Endothelial cell of umbilical vein (primary cell): Measurements from ENCODE around the gene MESD. TPM values are rescaled to one million over a fixed set of nuclear protein-coding genes. Genes with fewer than 3 reads are reported as not detected.

Experiments
- BruUV-seq: library from RNA; stranded (reverse); fragments of 400-500 nt; replicated peaks from 2 replicates; lab custom pipeline; 2021; lab: Mats Ljungman, UMichigan
- CTCF ChIA-PET: fragments of 300-600, 350-600 bp; sonication (Branson Sonifier 250); formaldehyde crosslinking; loops from one replicate; lab custom pipeline; 2021; ENCODE audit warnings: antibody characterized with exemption, inconsistent platforms; lab: Charles Lee
- POLR2A ChIA-PET: fragments of 300-600, 350-600 bp; sonication (Branson Sonifier 250); formaldehyde crosslinking; loops from one replicate; lab custom pipeline; 2021; ENCODE audit warnings: antibody characterized with exemption, inconsistent platforms; lab: Charles Lee
- DNase-seq: peaks from one replicate; pipeline ENCODE4 v3.0.0-alpha.2; 2011; ENCODE audit warnings: low read depth, low spot score
- FAIRE-seq: peaks from 2 replicates; lab custom pipeline; 2011; peaks lifted over from hg19 to GRCh38; lab: Jason Lieb, UNC
- H2AFZ ChIP-seq: 2 replicates; pipeline ENCODE4 v1.6.0; 2012; ENCODE audit warnings: low read depth, low read length, control low read depth, inconsistent platforms
- H3K27ac ChIP-seq: 2 replicates; pipeline ENCODE4 v1.5.1; 2011; ENCODE audit warnings: low read depth, mild to moderate bottlenecking, control low read depth, low read length, moderate library complexity; ENCODE audit not compliant: insufficient read depth
- H3K27me3 ChIP-seq, 2 experiments: 2 replicates each; pipeline versions ENCODE4 v1.6.0 to v1.6.1; 2011; ENCODE audit warnings: low read length in 2 of 2, mixed read lengths in 1 of 2; ENCODE audit not compliant: control insufficient read depth in 2 of 2, insufficient read depth in 2 of 2
- H3K36me3 ChIP-seq, 2 experiments: 2 replicates in 1 of 2; 3 replicates in 1 of 2; pipeline ENCODE4 v1.5.1; 2011; ENCODE audit warnings: low read length in 2 of 2, mild to moderate bottlenecking in 1 of 2, moderate library complexity in 1 of 2; ENCODE audit not compliant: control insufficient read depth in 2 of 2, insufficient read depth in 2 of 2; ENCODE audit errors: extremely low read depth in 1 of 2
- H3K4me1 ChIP-seq: 3 replicates; pipeline ENCODE4 v1.5.1; 2011; ENCODE audit warnings: mild to moderate bottlenecking, low read length; ENCODE audit not compliant: control insufficient read depth, insufficient read depth; ENCODE audit errors: extremely low read depth
- H3K4me2 ChIP-seq: 2 replicates; pipeline ENCODE4 v1.6.1; 2011; ENCODE audit warnings: low read length, control low read depth, mixed read lengths; ENCODE audit not compliant: insufficient read depth
- H3K4me3 ChIP-seq, 3 experiments: fragments of 200-600 bp in 1 of 3; sonication (generic), shearing (Covaris generic) in 1 of 3; replicated peaks in 1 of 3; 2 replicates each; pipeline ENCODE4 v1.5.1; 2011 to 2016; ENCODE audit warnings: control low read depth in 3 of 3, low read length in 3 of 3, mild to moderate bottlenecking in 2 of 3, inconsistent platforms in 1 of 3, low read depth in 1 of 3, moderate library complexity in 1 of 3; ENCODE audit not compliant: insufficient read depth in 1 of 3
- H3K79me2 ChIP-seq: 2 replicates; pipeline ENCODE4 v1.6.0; 2012; ENCODE audit warnings: low read length, inconsistent platforms; ENCODE audit not compliant: control insufficient read depth, insufficient read depth
- H3K9ac ChIP-seq: replicated peaks from 2 replicates; pipeline ENCODE3; 2011; ENCODE audit warnings: low read length, control low read depth; ENCODE audit not compliant: insufficient read depth; ENCODE audit errors: extremely low read depth
- H3K9me1 ChIP-seq: replicated peaks from 3 replicates; pipeline ENCODE4 v1.6.0; 2011; ENCODE audit warnings: mild to moderate bottlenecking, low read length; ENCODE audit not compliant: control insufficient read depth, insufficient read depth; ENCODE audit errors: extremely low read depth
- H3K9me3 ChIP-seq: replicated peaks from 2 replicates; pipeline ENCODE4 v1.5.1; 2012; ENCODE audit warnings: low read length, inconsistent platforms; ENCODE audit not compliant: control insufficient read depth, insufficient read depth
- H4K20me1 ChIP-seq: replicated peaks from 2 replicates; pipeline ENCODE3; 2011; ENCODE audit warnings: mild to moderate bottlenecking, low read length; ENCODE audit not compliant: control insufficient read depth, insufficient read depth; ENCODE audit errors: extremely low read depth
- EZH2 ChIP-seq: IDR thresholded peaks from 2 replicates; pipeline ENCODE4 v1.6.1; 2012; ENCODE audit warnings: borderline replicate concordance, low read depth, mild to moderate bottlenecking, moderate library complexity, low read length, inconsistent platforms; ENCODE audit not compliant: severe bottlenecking
- GATA2 ChIP-seq: IDR thresholded peaks from 2 replicates; pipeline ENCODE4 v1.7.0; 2011; ENCODE audit warnings: low read depth, mild to moderate bottlenecking, moderate library complexity, mixed read lengths, low read length; ENCODE audit not compliant: insufficient read length, insufficient read depth
- JUN ChIP-seq: IDR thresholded peaks from 2 replicates; pipeline ENCODE4 v1.6.1; 2011; ENCODE audit warnings: borderline replicate concordance, low read depth; ENCODE audit not compliant: insufficient read length, insufficient read depth
- POLR2A ChIP-seq: IDR thresholded peaks from 2 replicates; pipeline ENCODE4 v1.6.1; 2012; ENCODE audit warnings: low read depth, mild to moderate bottlenecking, control low read depth, low read length
- dilution Hi-C: fragments of 300-500 bp; cut with MboI; formaldehyde crosslinking; loops from one replicate; pipeline ENCODE4 v1.15.0; 2019; ENCODE audit warnings: low sequenced_read_pairs; ENCODE audit not compliant: extremely low pct_ligation_motif_present
- intact Hi-C: fragments of 100-400 bp; cut with micrococcal nuclease; formaldehyde crosslinking; loops from one replicate; pipeline ENCODE4 v1.10.0; 2022
- polyA plus RNA-seq, 4 experiments: library from polyadenylated mRNA; depleted of rRNA in 3 of 4; stranded (reverse) in 3 of 4; unstranded in 1 of 4; fragments of >200 nt; gene quantifications; 2 replicates each; pipeline versions ENCODE4 v1.2.1 to v1.2.3, GENCODE V29; 2011 to 2012; ENCODE audit warnings: missing spikeins in 1 of 4
- total RNA-seq: library from RNA; stranded (reverse); gene quantifications from 2 replicates; pipeline ENCODE4 v1.2.3, GENCODE V29; 2021
- TF ChIP-seq, protein P1 (sequence below), 2 donors: IDR thresholded peaks; 1 replicate in 1 of 2; 2 replicates in 1 of 2; pipeline ENCODE4 v1.5.1; 2011; ENCODE audit warnings: low read length in 2 of 2, mild to moderate bottlenecking in 2 of 2, moderate library complexity in 2 of 2, control low read depth in 1 of 2, inconsistent platforms in 1 of 2, low read depth in 1 of 2; ENCODE audit not compliant: insufficient read depth in 1 of 2; ENCODE audit errors: extremely low read depth in 1 of 2
- TF ChIP-seq, protein P2 (sequence below): IDR thresholded peaks from 2 replicates; pipeline ENCODE4 v1.6.1; 2011; ENCODE audit not compliant: insufficient read depth, insufficient read length

The MESD gene
- total and polyA plus RNA-seq, 2 donors (not counting 3 experiments of a cell fraction or from before 2014, with no cell fraction given), result 12.8 to 30.5 TPM

DNA sequence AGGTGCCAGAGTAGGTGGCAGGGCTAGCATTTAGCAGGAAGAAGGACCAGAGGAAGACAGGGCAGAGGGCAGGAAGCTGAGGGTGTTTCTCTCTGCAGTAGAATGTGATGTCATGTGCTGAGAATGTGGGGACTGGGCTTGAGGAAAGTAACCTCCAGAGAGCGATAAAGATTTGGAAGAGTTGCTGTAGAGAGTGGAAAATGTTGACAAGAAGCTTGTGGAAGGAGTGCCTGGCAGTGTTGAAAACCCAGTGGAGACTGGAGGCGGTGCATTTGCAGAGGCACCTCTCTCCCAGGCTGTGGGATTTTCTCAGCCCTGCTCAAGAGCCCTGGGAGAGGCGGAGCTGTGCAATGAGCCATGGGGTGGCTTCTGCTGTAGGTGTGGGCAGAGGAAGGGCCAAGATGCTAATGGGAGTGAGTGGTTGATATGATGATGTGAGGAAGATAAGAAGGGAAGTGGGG, 54.8 kb downstream of the MESD start:
- H4K20me1 ChIP-seq, result no peaks in the 10 kb centered on the region
- H3K27ac ChIP-seq, result peak overlapping the region; percentile 63
- intact Hi-C loops, result loop anchor here (2.0 to 10.0 kb wide), 2 partner anchors 36 to 1050 kb away; no protein-coding TSS in a partner anchor
- no peak overlapping the region for H2AFZ ChIP-seq
- H3K27me3 ChIP-seq, result no peaks in the 10 kb centered on the region
- H3K9me3 ChIP-seq, result no peaks in the 10 kb centered on the region
- DNase-seq (peak; percentile 63), FAIRE-seq (peak; percentile 93)
- TF ChIP-seq JUN (peak; percentile 72), EZH2 (no peak), POLR2A (no peak), GATA2 (peak; percentile 67)
- TF ChIP-seq, protein P1, sequence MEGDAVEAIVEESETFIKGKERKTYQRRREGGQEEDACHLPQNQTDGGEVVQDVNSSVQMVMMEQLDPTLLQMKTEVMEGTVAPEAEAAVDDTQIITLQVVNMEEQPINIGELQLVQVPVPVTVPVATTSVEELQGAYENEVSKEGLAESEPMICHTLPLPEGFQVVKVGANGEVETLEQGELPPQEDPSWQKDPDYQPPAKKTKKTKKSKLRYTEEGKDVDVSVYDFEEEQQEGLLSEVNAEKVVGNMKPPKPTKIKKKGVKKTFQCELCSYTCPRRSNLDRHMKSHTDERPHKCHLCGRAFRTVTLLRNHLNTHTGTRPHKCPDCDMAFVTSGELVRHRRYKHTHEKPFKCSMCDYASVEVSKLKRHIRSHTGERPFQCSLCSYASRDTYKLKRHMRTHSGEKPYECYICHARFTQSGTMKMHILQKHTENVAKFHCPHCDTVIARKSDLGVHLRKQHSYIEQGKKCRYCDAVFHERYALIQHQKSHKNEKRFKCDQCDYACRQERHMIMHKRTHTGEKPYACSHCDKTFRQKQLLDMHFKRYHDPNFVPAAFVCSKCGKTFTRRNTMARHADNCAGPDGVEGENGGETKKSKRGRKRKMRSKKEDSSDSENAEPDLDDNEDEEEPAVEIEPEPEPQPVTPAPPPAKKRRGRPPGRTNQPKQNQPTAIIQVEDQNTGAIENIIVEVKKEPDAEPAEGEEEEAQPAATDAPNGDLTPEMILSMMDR (IDR thresholded peaks at IDR 0.05; ENCODE audit: extremely low read depth in 1 of 2, insufficient read depth in 1 of 2, low read depth in 1 of 2, low read length in 2 of 2), result no peak
- TF ChIP-seq, protein P2, sequence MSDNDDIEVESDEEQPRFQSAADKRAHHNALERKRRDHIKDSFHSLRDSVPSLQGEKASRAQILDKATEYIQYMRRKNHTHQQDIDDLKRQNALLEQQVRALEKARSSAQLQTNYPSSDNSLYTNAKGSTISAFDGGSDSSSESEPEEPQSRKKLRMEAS, result no peak
- no peak overlapping the region for H3K9ac ChIP-seq
- no peak overlapping the region for H3K4me3 ChIP-seq
- BruUV-seq, result no TSS peak
- peaks cover 18% of the 10 kb centered on the region for H3K4me1 ChIP-seq
- peak overlapping the region; percentile 43 for H3K4me2 ChIP-seq
- ChIA-PET CTCF (interaction anchor here (0.9 to 2.0 kb wide), 7 partner anchors 9 to 331 kb away, joined by 3 to 10 read pairs (median 7); no protein-coding TSS in a partner anchor), POLR2A (interaction anchor here (0.5 kb wide), 1 partner anchor 66 kb away, joined by 3 read pairs; the partner anchor contains the start of gene TLNRD1)
- no peaks in the 10 kb centered on the region for H3K9me1 ChIP-seq
- dilution Hi-C loops, result no loop called here
- H3K79me2 ChIP-seq, result no peaks in the 10 kb centered on the region
- no peaks in the 10 kb centered on the region for H3K36me3 ChIP-seq
